MCF 10A (cell line): Measurements from ENCODE around the gene HTR2B. TPM values are rescaled to one million over a fixed set of nuclear protein-coding genes. Genes with fewer than 3 reads are reported as not detected.

Experiments
- BruUV-seq: library from RNA; stranded (reverse); fragments of 400-500 nt; replicated peaks from 2 replicates; lab custom pipeline; 2021; lab: Mats Ljungman, UMichigan
- CTCF ChIA-PET: fragments of 300-600 bp; sonication (Branson Sonifier 250); formaldehyde crosslinking; extraction: SDS; loops from one replicate; lab custom pipeline; 2021; ENCODE audit warnings: antibody characterized with exemption, inconsistent platforms; lab: Yijun Ruan, JAX
- POLR2A ChIA-PET: fragments of 300-600, 350-650 bp; sonication (Branson Sonifier 250); formaldehyde crosslinking; extraction: SDS; loops from one replicate; lab custom pipeline; 2020; ENCODE audit warnings: antibody characterized with exemption, inconsistent platforms; lab: Yijun Ruan, JAX
- DNase-seq: peaks from one replicate; pipeline ENCODE4 v3.0.0-alpha.2; 2018; ENCODE audit not compliant: unreplicated experiment
- H3K27ac Mint-ChIP-seq: one replicate; pipeline ENCODE4 v1.8.0; 2022; ENCODE audit warnings: mild to moderate bottlenecking, low read depth, mixed read lengths; ENCODE audit not compliant: unreplicated experiment
- H3K27me3 Mint-ChIP-seq: one replicate; pipeline ENCODE4 v1.8.0; 2022; ENCODE audit warnings: mixed read lengths; ENCODE audit not compliant: insufficient read depth, unreplicated experiment
- H3K36me3 Mint-ChIP-seq: one replicate; pipeline ENCODE4 v1.8.0; 2022; ENCODE audit warnings: mild to moderate bottlenecking, moderate library complexity, mixed read lengths; ENCODE audit not compliant: insufficient read depth, unreplicated experiment
- H3K4me1 Mint-ChIP-seq: one replicate; pipeline ENCODE4 v1.8.0; 2022; ENCODE audit warnings: mixed read lengths; ENCODE audit not compliant: insufficient read depth, unreplicated experiment
- H3K4me3 Mint-ChIP-seq: one replicate; pipeline ENCODE4 v1.8.0; 2022; ENCODE audit warnings: mild to moderate bottlenecking, moderate library complexity, mixed read lengths; ENCODE audit not compliant: unreplicated experiment
- H3K9me3 Mint-ChIP-seq: one replicate; pipeline ENCODE4 v1.8.0; 2022; ENCODE audit warnings: mixed read lengths; ENCODE audit not compliant: unreplicated experiment
- CTCF ChIP-seq: fragments of 200-600 bp; IDR thresholded peaks from one replicate; pipeline ENCODE4 v1.8.0; 2022; ENCODE audit warnings: antibody characterized with exemption, mild to moderate bottlenecking; ENCODE audit not compliant: unreplicated experiment
- intact Hi-C: fragments of 100-400 bp; cut with micrococcal nuclease; formaldehyde crosslinking; loops from 2 replicates; pipeline ENCODE4 v1.14.1; 2022
- total RNA-seq: library from RNA; stranded (reverse); gene quantifications from 2 replicates; pipeline ENCODE4 v1.2.3, GENCODE V29; 2022

HTR2B gene
- total RNA-seq, 1 experiment from 2014 or later: not detected

- POLR2A ChIA-PET: interaction anchor here (0.6 kb wide), 1 partner anchor 76 kb away, joined by 3 read pairs; no protein-coding TSS in a partner anchor
- no peaks in the 10 kb centered on the region for H3K9me3 Mint-ChIP-seq
Observed at GRCh38 chr2:231063347-231063746, 61.5 kb downstream of the HTR2B start.

GRCh38 chr2:231062776-231063175, 62.1 kb downstream of the HTR2B start:
- H3K4me1 Mint-ChIP-seq: peaks cover 29% of the 10 kb centered on the region
- H3K27me3 Mint-ChIP-seq: no peaks in the 10 kb centered on the region
- no peak for TF ChIP-seq CTCF
- H3K36me3 Mint-ChIP-seq: peaks cover 56% of the 10 kb centered on the region
- ChIA-PET CTCF (no interaction called here), POLR2A (no interaction called here)
- no peak for DNase-seq
- H3K27ac Mint-ChIP-seq: no peak overlapping the region
- BruUV-seq: no TSS peak
- H3K4me3 Mint-ChIP-seq: no peak overlapping the region
- H3K9me3 Mint-ChIP-seq: no peaks in the 10 kb centered on the region
- intact Hi-C loops: no loop called here

More at GRCh38 chr2:231063347-231063746, 61.5 kb downstream of the HTR2B start:
- CTCF ChIA-PET: no interaction called here
- intact Hi-C loops: no loop called here
- DNase-seq: no peak
- H3K4me3 Mint-ChIP-seq: no peak overlapping the region
- TF ChIP-seq CTCF: no peak
- peaks cover 29% of the 10 kb centered on the region for H3K4me1 Mint-ChIP-seq
- no peaks in the 10 kb centered on the region for H3K27me3 Mint-ChIP-seq
- peaks cover 61% of the 10 kb centered on the region for H3K36me3 Mint-ChIP-seq
- no peak overlapping the region for H3K27ac Mint-ChIP-seq
- BruUV-seq: no TSS peak

GRCh38 chr2:231059756-231060155, 65.1 kb downstream of the HTR2B start:
- CTCF ChIA-PET: interaction anchor here (0.5 to 1.4 kb wide), 2 partner anchors 9 to 29 kb away, joined by 3 to 6 read pairs; no protein-coding TSS in a partner anchor
- Mint-ChIP-seq H3K4me3 (peak overlapping the region; percentile 78), H3K27ac (peak overlapping the region; percentile 55), H3K4me1 (peaks cover 30% of the 10 kb centered on the region), H3K36me3 (peaks cover 38% of the 10 kb centered on the region), H3K9me3 (no peaks in the 10 kb centered on the region), H3K27me3 (no peaks in the 10 kb centered on the region)
- no TSS peak for BruUV-seq
- DNase-seq: no peak
- POLR2A ChIA-PET: no interaction called here
- intact Hi-C loops: no loop called here
- no peak for TF ChIP-seq CTCF

GRCh38 chr2:231058761-231059550, 65.9 kb downstream of the HTR2B start:
- Mint-ChIP-seq H3K36me3 (peaks cover 30% of the 10 kb centered on the region), H3K4me3 (peak overlapping the region; percentile 78), H3K27me3 (no peaks in the 10 kb centered on the region), H3K4me1 (peaks cover 31% of the 10 kb centered on the region), H3K9me3 (no peaks in the 10 kb centered on the region), H3K27ac (peak overlapping the region; percentile 55)
- CTCF ChIA-PET: interaction anchor here (0.7 to 1.4 kb wide), 2 partner anchors 10 to 22 kb away, joined by 3 to 6 read pairs; no protein-coding TSS in a partner anchor
- DNase-seq: no peak
- TF ChIP-seq CTCF: no peak
- BruUV-seq: no TSS peak
- intact Hi-C loops: no loop called here
- POLR2A ChIA-PET: interaction anchor here (0.9 to 1.4 kb wide), 3 partner anchors 12 to 405 kb away, joined by 3 to 9 read pairs (median 3); partner anchors contain the start of gene NCL
